OCI-LY3 (cell line): ENCODE results near the gene B4GALNT3.
"Not testable (repeated sequence)": the region's sequence is repeated elsewhere in the genome, so short reads cannot be mapped to it uniquely, and the experiment has no call there.

Experiments used
- H2AFZ ChIP-seq: fragments of 200-600, 300-600 bp; shearing (Covaris generic); 2 replicates; pipeline ENCODE4 v1.6.0; 2014; ENCODE audit warnings: antibody characterized with exemption, low read depth, low read length
- H3K27ac ChIP-seq: fragments of 200-600, 300-600 bp; sonication (generic); 2 replicates; pipeline ENCODE4 v1.5.1; 2014; ENCODE audit warnings: mild to moderate bottlenecking, low read length, moderate library complexity, mixed read lengths
- H3K27me3 ChIP-seq: fragments of 200-600, 300-600 bp; sonication (generic); 2 replicates; pipeline ENCODE4 v1.6.1; 2014; ENCODE audit warnings: low read depth, low read length, mixed read lengths
- H3K36me3 ChIP-seq: fragments of 200-600, 300-600 bp; sonication (generic); replicated peaks from 2 replicates; pipeline ENCODE3; 2014; ENCODE audit warnings: low read depth, low read length, mixed read lengths
- H3K4me1 ChIP-seq: fragments of 300-600, 200-600 bp; sonication (generic); 2 replicates; pipeline ENCODE4 v1.6.1; 2014; ENCODE audit warnings: low read length, mixed read lengths
- H3K4me2 ChIP-seq: fragments of 200-600, 300-600 bp; sonication (generic); 2 replicates; pipeline ENCODE4 v1.6.1; 2014; ENCODE audit warnings: low read length, mixed read lengths
- H3K4me3 ChIP-seq: fragments of 300-600, 200-600 bp; sonication (generic); 2 replicates; pipeline ENCODE4 v1.5.1; 2014; ENCODE audit warnings: antibody characterized with exemption, mild to moderate bottlenecking, low read length, moderate library complexity
- H3K79me2 ChIP-seq: fragments of 300-600, 200-600 bp; shearing (Covaris generic); 2 replicates; pipeline ENCODE4 v1.6.1; 2014; ENCODE audit warnings: mild to moderate bottlenecking, low read length, mixed read lengths
- H3K9ac ChIP-seq: fragments of 300-600, 200-600 bp; shearing (Covaris generic); 2 replicates; pipeline ENCODE4 v1.6.0; 2014; ENCODE audit warnings: mild to moderate bottlenecking, low read length, moderate library complexity
- H3K9me3 ChIP-seq: fragments of 200-600, 300-600 bp; shearing (Covaris generic); 2 replicates; pipeline ENCODE4 v1.6.1; 2014; ENCODE audit warnings: low read length, mixed read lengths; ENCODE audit not compliant: insufficient read depth
- H4K20me1 ChIP-seq: fragments of 200-600, 300-600 bp; sonication (generic); 2 replicates; pipeline ENCODE4 v1.6.1; 2016; ENCODE audit warnings: low read length, mixed read lengths; ENCODE audit not compliant: insufficient read depth
- EZH2phosphoT487 ChIP-seq: fragments of 200-600 bp; shearing (Covaris generic); IDR thresholded peaks from 2 replicates; pipeline ENCODE4 v1.6.1; 2018; ENCODE audit warnings: antibody characterized with exemption, mixed run types, low read depth
- TF ChIP-seq, protein P1 (sequence below): fragments of 200-600, 300-600 bp; sonication (generic); IDR thresholded peaks from 2 replicates; pipeline ENCODE4 v1.5.1; 2014; ENCODE audit warnings: antibody characterized with exemption, low read length, low read depth

Gene B4GALNT3

DNA sequence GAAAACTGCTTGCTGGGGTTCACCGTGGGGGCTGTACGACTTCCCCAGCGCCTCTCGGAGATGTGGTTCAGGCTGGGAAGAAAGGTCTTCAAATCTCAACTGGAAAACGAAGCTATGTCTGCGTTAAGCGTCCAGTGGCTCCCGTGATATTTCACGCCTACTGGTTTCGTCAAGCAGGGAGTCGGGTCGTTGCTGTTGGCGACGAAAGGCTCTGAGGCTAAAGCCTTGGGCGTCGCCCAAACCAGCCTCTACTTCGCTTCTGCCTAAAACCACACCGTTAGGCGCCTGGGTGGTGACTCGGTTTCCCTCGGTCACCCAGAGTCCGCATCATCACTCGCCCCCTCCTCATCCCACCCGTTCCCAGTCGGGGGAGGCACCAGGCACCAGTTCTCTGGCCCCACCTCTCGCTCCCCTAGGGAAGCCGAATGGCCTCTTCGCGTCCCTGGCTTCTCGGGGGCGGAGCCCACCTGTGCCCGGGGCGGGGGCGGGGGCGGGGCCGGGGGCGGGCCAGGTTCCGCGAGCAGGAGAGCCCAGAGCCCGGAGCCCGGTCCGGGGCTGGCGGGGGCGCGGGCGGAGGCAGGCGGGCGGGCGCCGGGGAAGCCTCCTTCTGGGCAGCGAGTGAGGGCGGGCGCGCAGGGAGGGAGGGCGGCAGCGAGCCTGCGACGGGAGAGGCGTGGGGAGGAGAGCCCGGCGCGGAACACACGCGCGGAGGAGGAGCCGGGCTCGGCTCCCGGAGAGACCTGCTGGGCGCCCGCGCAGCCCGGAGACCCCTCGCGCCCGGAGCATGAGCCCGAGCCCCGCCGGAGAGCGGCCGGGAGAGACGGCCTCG is at the start of gene B4GALNT3:
Gene B4GALNT3 (plus strand): TSS at position 510 of the 829 bp plus-strand sequence. CDS start 438 bp downstream, outside the sequence.
- H4K20me1 ChIP-seq = no peaks in the 10 kb centered on the region
- H3K27me3 ChIP-seq = no peaks in the 10 kb centered on the region
- H3K27ac ChIP-seq = no peak within 1 kb of the TSS
- no peak within 1 kb of the TSS for H2AFZ ChIP-seq
- TF ChIP-seq, protein P1, sequence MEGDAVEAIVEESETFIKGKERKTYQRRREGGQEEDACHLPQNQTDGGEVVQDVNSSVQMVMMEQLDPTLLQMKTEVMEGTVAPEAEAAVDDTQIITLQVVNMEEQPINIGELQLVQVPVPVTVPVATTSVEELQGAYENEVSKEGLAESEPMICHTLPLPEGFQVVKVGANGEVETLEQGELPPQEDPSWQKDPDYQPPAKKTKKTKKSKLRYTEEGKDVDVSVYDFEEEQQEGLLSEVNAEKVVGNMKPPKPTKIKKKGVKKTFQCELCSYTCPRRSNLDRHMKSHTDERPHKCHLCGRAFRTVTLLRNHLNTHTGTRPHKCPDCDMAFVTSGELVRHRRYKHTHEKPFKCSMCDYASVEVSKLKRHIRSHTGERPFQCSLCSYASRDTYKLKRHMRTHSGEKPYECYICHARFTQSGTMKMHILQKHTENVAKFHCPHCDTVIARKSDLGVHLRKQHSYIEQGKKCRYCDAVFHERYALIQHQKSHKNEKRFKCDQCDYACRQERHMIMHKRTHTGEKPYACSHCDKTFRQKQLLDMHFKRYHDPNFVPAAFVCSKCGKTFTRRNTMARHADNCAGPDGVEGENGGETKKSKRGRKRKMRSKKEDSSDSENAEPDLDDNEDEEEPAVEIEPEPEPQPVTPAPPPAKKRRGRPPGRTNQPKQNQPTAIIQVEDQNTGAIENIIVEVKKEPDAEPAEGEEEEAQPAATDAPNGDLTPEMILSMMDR = no peak
- no peak for TF ChIP-seq EZH2phosphoT487
- peak within 1 kb of the TSS; percentile 66 for H3K4me3 ChIP-seq
- no peak within 1 kb of the TSS for H3K9ac ChIP-seq
- no peaks in the 10 kb centered on the region for H3K79me2 ChIP-seq
- no peaks in the 10 kb centered on the region for H3K4me1 ChIP-seq
- H3K9me3 ChIP-seq = no peaks in the 10 kb centered on the region
- H3K36me3 ChIP-seq = no peaks in the 10 kb centered on the region
- peak within 1 kb of the TSS; percentile 34 for H3K4me2 ChIP-seq

DNA sequence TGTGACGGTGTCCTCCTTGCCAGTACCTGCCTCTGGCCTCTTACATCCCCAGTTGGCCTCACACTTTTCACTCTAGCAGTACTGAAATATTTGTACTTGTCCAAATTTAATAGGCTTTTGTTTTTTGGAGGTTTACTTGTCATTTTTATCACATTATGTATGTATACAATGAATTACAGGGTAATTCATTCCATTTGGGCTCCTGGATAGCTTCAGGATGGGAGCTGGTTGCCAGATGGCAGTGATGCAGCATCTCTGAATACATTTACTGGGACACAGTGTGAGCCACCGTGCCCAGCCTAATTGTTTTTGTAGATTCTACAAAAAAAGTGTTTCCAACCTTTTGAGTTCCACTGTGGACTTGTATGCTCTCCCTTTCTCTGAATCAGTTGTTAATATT is 44.9 kb upstream of the B4GALNT3 start:
- Histone ChIP-seq H3K4me1 (no peaks in the 10 kb centered on the region), H3K27me3 (no peaks in the 10 kb centered on the region), H3K9me3 (no peaks in the 10 kb centered on the region), H3K4me3 (no peak overlapping the region), H2AFZ (no peak overlapping the region), H3K4me2 (no peak overlapping the region), H3K79me2 (no peaks in the 10 kb centered on the region), H3K9ac (no peak overlapping the region), H3K36me3 (peaks cover 20% of the 10 kb centered on the region), H4K20me1 (no peaks in the 10 kb centered on the region), H3K27ac (no peak overlapping the region)
- TF ChIP-seq EZH2phosphoT487 = no peak
- TF ChIP-seq, protein P1 = no peak

DNA sequence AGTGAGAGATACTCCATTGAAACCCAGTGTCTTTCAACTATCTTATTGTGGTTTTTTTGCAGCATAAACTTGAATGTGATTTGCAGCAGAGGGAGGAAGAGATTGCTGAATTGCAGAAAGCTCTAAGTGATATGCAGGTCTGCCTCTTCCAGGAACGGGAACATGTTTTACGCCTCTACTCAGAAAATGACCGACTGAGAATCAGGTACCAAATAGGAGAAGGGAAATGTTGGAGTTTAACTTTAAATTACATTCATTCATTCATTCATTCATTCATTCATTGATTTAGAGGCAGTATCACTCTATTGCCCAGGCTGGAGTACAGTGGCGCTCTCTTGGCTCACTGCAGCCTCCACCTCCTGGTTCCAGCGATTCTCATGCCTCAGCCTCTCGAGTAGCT is 41.3 kb upstream of the B4GALNT3 start:
- Histone ChIP-seq H3K9ac (no peak overlapping the region), H4K20me1 (no peaks in the 10 kb centered on the region), H3K36me3 (peaks cover 22% of the 10 kb centered on the region), H3K27me3 (no peaks in the 10 kb centered on the region), H2AFZ (no peak overlapping the region), H3K4me1 (no peaks in the 10 kb centered on the region), H3K4me3 (no peak overlapping the region), H3K4me2 (no peak overlapping the region), H3K9me3 (no peaks in the 10 kb centered on the region), H3K27ac (no peak overlapping the region), H3K79me2 (no peaks in the 10 kb centered on the region)
- no peak for TF ChIP-seq EZH2phosphoT487
- TF ChIP-seq, protein P1 = no peak

DNA sequence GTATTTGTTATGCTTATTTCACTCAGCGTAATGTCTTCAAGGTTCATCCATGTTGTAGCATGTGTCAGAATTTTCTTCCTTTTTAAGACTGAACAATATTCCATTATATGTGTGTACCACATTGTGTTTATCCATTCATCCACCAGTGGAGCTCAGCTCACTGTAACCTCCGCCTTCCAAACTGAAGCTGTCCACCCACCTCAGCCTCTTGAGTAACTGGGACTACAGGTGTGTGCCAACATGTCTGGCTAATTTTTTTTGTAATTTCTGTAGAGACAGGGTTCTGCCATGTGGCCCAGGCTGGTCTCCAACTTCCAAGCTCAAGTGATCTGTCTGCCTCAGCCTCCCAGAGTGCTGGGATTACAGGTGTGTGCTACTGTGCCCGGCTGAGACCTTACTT is 37.2 kb upstream of the B4GALNT3 start:
- H3K9me3 ChIP-seq = no peaks in the 10 kb centered on the region
- no peaks in the 10 kb centered on the region for H4K20me1 ChIP-seq
- H3K4me2 ChIP-seq = no peak overlapping the region
- H3K27ac ChIP-seq = no peak overlapping the region
- no peak overlapping the region for H2AFZ ChIP-seq
- H3K4me1 ChIP-seq = no peaks in the 10 kb centered on the region
- no peak overlapping the region for H3K9ac ChIP-seq
- H3K79me2 ChIP-seq = no peaks in the 10 kb centered on the region
- TF ChIP-seq, protein P1 = no peak
- TF ChIP-seq EZH2phosphoT487 = no peak
- no peaks in the 10 kb centered on the region for H3K27me3 ChIP-seq
- H3K36me3 ChIP-seq = peaks cover 22% of the 10 kb centered on the region
- H3K4me3 ChIP-seq = no peak overlapping the region

DNA sequence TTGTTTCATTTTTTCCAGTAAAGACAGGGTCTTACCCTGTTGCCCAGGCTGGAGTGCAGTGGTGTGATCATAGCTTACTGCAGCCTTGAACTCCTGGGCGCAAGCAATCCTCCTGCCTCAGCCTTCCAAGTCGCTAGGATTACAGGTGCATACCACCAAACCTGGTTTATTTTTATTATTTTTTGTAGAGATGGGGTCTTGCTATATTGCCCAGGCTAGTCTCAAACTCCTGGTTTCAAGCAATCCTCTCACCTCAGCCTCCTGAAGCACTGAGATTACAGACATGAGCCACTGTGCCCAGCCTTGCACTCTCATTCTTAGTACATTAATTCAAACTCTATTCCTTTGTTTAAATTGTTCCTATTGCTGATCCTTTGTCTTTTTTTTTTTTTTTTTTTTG is 24.0 kb upstream of the B4GALNT3 start:
- H3K9ac ChIP-seq, H3K4me1 ChIP-seq, H3K4me2 ChIP-seq, H3K27ac ChIP-seq, H4K20me1 ChIP-seq, H3K79me2 ChIP-seq, H3K4me3 ChIP-seq, H2AFZ ChIP-seq, H3K27me3 ChIP-seq, H3K9me3 ChIP-seq: not testable (repeated sequence)
- peaks cover 42% of the 10 kb centered on the region for H3K36me3 ChIP-seq
